GM12878 (cell line): ENCODE measurements around the gene WASF2.

Experiments used
- BHLHE40 ChIP-seq, 2 experiments: fragments of 450-650 bp in 1 of 2; IDR thresholded peaks; 2 replicates each; pipeline ENCODE4 v1.6.1; 2011 to 2017; ENCODE audit warnings: low read depth in 2 of 2, borderline replicate concordance in 1 of 2, improper control_type of control experiment in 1 of 2, low read length in 1 of 2, mild to moderate bottlenecking in 1 of 2
- CTCF ChIP-seq, 3 experiments: IDR thresholded peaks in 2 of 3; conservative IDR thresholded peaks in 1 of 3; 2 replicates each; pipeline ENCODE4 v1.5.1; 2011; ENCODE audit warnings: low read depth in 3 of 3, low read length in 3 of 3, mild to moderate bottlenecking in 3 of 3, control low read depth in 2 of 3, moderate library complexity in 2 of 3, inconsistent platforms in 1 of 3, mixed read lengths in 1 of 3; ENCODE audit not compliant: control insufficient read depth in 2 of 3, insufficient read depth in 1 of 3; ENCODE audit errors: extremely low read depth in 1 of 3
- IRF3 ChIP-seq: fragments of 450-650 bp; IDR thresholded peaks from 2 replicates; pipeline ENCODE4 v1.6.1; 2014; ENCODE audit warnings: mild to moderate bottlenecking
- POLR2AphosphoS2 ChIP-seq: IDR thresholded peaks from 2 replicates; pipeline ENCODE4 v1.6.1; 2011; ENCODE audit warnings: low read depth, mild to moderate bottlenecking, low read length, improper control_type of control experiment, moderate library complexity
- RAD21 ChIP-seq: IDR thresholded peaks from 2 replicates; pipeline ENCODE4 v1.6.1; 2011; ENCODE audit warnings: mild to moderate bottlenecking, low read depth, low read length, moderate library complexity; ENCODE audit not compliant: insufficient read depth
- RCOR1 ChIP-seq: conservative IDR thresholded peaks from 2 replicates; pipeline ENCODE4 v1.6.1; 2012; ENCODE audit warnings: low read depth, low read length, improper control_type of control experiment
- REST ChIP-seq: IDR thresholded peaks from 2 replicates; pipeline ENCODE4 v1.6.1; 2012; ENCODE audit warnings: mild to moderate bottlenecking, low read depth, low read length
- SIX5 ChIP-seq: IDR thresholded peaks from 2 replicates; pipeline ENCODE4 v1.6.1; 2011; ENCODE audit warnings: mild to moderate bottlenecking, low read depth, low read length, moderate library complexity; ENCODE audit not compliant: severe bottlenecking
- SPI1 ChIP-seq: IDR thresholded peaks from 2 replicates; pipeline ENCODE4 v1.6.1; 2011; ENCODE audit warnings: low read depth, mild to moderate bottlenecking, low read length, moderate library complexity, borderline replicate concordance; ENCODE audit not compliant: insufficient read depth
- SREBF1 ChIP-seq: IDR thresholded peaks from 2 replicates; pipeline ENCODE4 v1.6.1; 2012; ENCODE audit warnings: mild to moderate bottlenecking, low read length
- TCF12 ChIP-seq: IDR thresholded peaks from 2 replicates; pipeline ENCODE4 v1.6.1; 2011; ENCODE audit warnings: low read depth, mild to moderate bottlenecking, low read length
- USF2 ChIP-seq: IDR thresholded peaks from 2 replicates; pipeline ENCODE4 v1.6.1; 2011; ENCODE audit warnings: low read depth, low read length, improper control_type of control experiment, borderline replicate concordance
- ZBTB11 ChIP-seq: fragments of 450-650 bp; formaldehyde crosslinking; IDR thresholded peaks from 2 replicates; pipeline ENCODE4 v1.5.0; 2022; ENCODE audit warnings: mild to moderate bottlenecking, missing genetic modification characterization

- TF ChIP-seq BHLHE40 (IDR thresholded peaks at IDR 0.05; ENCODE audit: borderline replicate concordance in 1 of 2, low read depth in 2 of 2, low read length in 1 of 2) (peak; percentile 55 to 92; a peak in 2 of 4 replicates), ZBTB11 (CRISPR knock-in tag) (no peak), USF2 (no peak), SPI1 (no peak), SIX5 (no peak), TCF12 (peak; percentile 55; the same call in 1 of the 2 replicates), IRF3 (no peak), SREBF1 (no peak), CTCF (IDR thresholded peaks at IDR 0.05 in 2 of 3, conservative IDR thresholded peaks at IDR 0.05 in 1 of 3; ENCODE audit: control insufficient read depth in 2 of 3, extremely low read depth in 1 of 3, insufficient read depth in 1 of 3, low read depth in 3 of 3, low read length in 3 of 3) (no peak; a peak in 1 of 6 replicates), RCOR1 (no peak), RAD21 (no peak), POLR2AphosphoS2 (no peak), REST (no peak)
These were observed 38.2 kb upstream of the WASF2 start for GRCh38 chr1:27527890-27528817.
